MM.1S (cell line): ENCODE measurements around the gene HYOU1.

Experiments used
- DNase-seq: peaks from one replicate; pipeline ENCODE4 v3.0.0-alpha.2; 2015
- H2AFZ ChIP-seq: fragments of 300-600 bp; sonication (generic); 2 replicates; pipeline ENCODE4 v1.6.0; 2016; ENCODE audit warnings: antibody characterized with exemption, low read length
- H3F3A ChIP-seq: fragments of 300-600 bp; sonication (generic); 2 replicates; pipeline ENCODE4 v1.6.1; 2016; ENCODE audit warnings: mild to moderate bottlenecking, antibody characterized with exemption, low read length, moderate library complexity, mixed read lengths; ENCODE audit not compliant: insufficient read depth
- H3K27ac ChIP-seq: fragments of 300-600 bp; sonication (generic); 2 replicates; pipeline ENCODE4 v1.5.1; 2016; ENCODE audit warnings: mild to moderate bottlenecking, low read length
- H3K27me3 ChIP-seq: fragments of 300-600 bp; sonication (generic); replicated peaks from 2 replicates; pipeline ENCODE4 v1.6.0; 2016; ENCODE audit warnings: low read length; ENCODE audit not compliant: insufficient read depth
- H3K36me3 ChIP-seq: fragments of 300-600 bp; sonication (generic); replicated peaks from 2 replicates; pipeline ENCODE4 v1.6.1; 2016; ENCODE audit warnings: mild to moderate bottlenecking, low read length, mixed read lengths; ENCODE audit not compliant: insufficient read depth
- H3K4me1 ChIP-seq: fragments of 300-600 bp; sonication (generic); 2 replicates; pipeline ENCODE4 v1.6.1; 2016; ENCODE audit warnings: low read length, mixed read lengths
- H3K4me2 ChIP-seq: fragments of 300-600 bp; sonication (generic); 2 replicates; pipeline ENCODE4 v1.6.0; 2016; ENCODE audit warnings: low read depth, low read length
- H3K4me3 ChIP-seq: fragments of 300-600 bp; sonication (generic); 2 replicates; pipeline ENCODE4 v1.5.1; 2016; ENCODE audit warnings: low read length, mixed read lengths
- H3K79me2 ChIP-seq: fragments of 300-600 bp; sonication (generic); 2 replicates; pipeline ENCODE4 v1.6.1; 2016; ENCODE audit warnings: mixed run types, low read length, mixed read lengths
- H3K9ac ChIP-seq: fragments of 300-600 bp; sonication (generic); 2 replicates; pipeline ENCODE4 v1.6.1; 2016; ENCODE audit warnings: low read length, mixed read lengths
- H3K9me2 ChIP-seq: fragments of 300-600 bp; sonication (generic); replicated peaks from 2 replicates; pipeline ENCODE4 v1.6.1; 2016; ENCODE audit warnings: mild to moderate bottlenecking, low read length, mixed read lengths; ENCODE audit not compliant: insufficient read depth
- H3K9me3 ChIP-seq: fragments of 300-600 bp; sonication (generic); replicated peaks from 2 replicates; pipeline ENCODE4 v1.6.1; 2016; ENCODE audit warnings: mild to moderate bottlenecking, low read length, mixed read lengths; ENCODE audit not compliant: insufficient read depth
- H4K20me1 ChIP-seq: fragments of 300-600 bp; sonication (generic); 2 replicates; pipeline ENCODE4 v1.6.1; 2016; ENCODE audit warnings: mild to moderate bottlenecking, low read length, moderate library complexity, mixed read lengths; ENCODE audit not compliant: insufficient read depth
- CTCF ChIP-seq: fragments of 300-600 bp; sonication (generic); IDR thresholded peaks from 2 replicates; pipeline ENCODE4 v1.5.1; 2016; ENCODE audit warnings: antibody characterized with exemption, low read length, mixed read lengths
- EZH2 ChIP-seq: fragments of 300-600 bp; sonication (generic); optimal IDR thresholded peaks from 2 replicates; pipeline ENCODE3; 2017; ENCODE audit warnings: low read depth, mild to moderate bottlenecking, antibody characterized with exemption, low read length, mixed read lengths
- EZH2phosphoT487 ChIP-seq: fragments of 300-600 bp; sonication (generic); IDR thresholded peaks from 2 replicates; pipeline ENCODE4 v1.6.1; 2018; ENCODE audit warnings: antibody characterized with exemption, low read length

The HYOU1 gene

GRCh38 chr11:119091178-119091577 is 34.2 kb upstream of the HYOU1 start:
- no peaks in the 10 kb centered on the region for H3K9me3 ChIP-seq
- no peak for DNase-seq
- H3K27me3 ChIP-seq = no peaks in the 10 kb centered on the region
- H3K9ac ChIP-seq = no peak overlapping the region
- H3K9me2 ChIP-seq = no peaks in the 10 kb centered on the region
- H2AFZ ChIP-seq = no peak overlapping the region
- H4K20me1 ChIP-seq = peaks cover 13% of the 10 kb centered on the region
- 0 out of 2 replicates have a peak, but pooled peaks cover 5% of the 10 kb centered on the region for H3K36me3 ChIP-seq
- H3K4me2 ChIP-seq = no peak overlapping the region
- peaks cover 45% of the 10 kb centered on the region for H3F3A ChIP-seq
- no peak overlapping the region for H3K27ac ChIP-seq
- H3K79me2 ChIP-seq = peaks cover 50% of the 10 kb centered on the region
- peaks cover 25% of the 10 kb centered on the region for H3K4me1 ChIP-seq
- H3K4me3 ChIP-seq = no peak overlapping the region
- TF ChIP-seq EZH2 = no peak
- no peak for TF ChIP-seq EZH2phosphoT487
- no peak for TF ChIP-seq CTCF

GRCh38 chr11:119089319-119089718 is 32.3 kb upstream of the HYOU1 start:
- Histone ChIP-seq H3K27ac (no peak overlapping the region), H3K4me3 (no peak overlapping the region), H3K9me3 (no peaks in the 10 kb centered on the region), H3K27me3 (no peaks in the 10 kb centered on the region), H3K79me2 (peaks cover 49% of the 10 kb centered on the region), H2AFZ (no peak overlapping the region), H3K9ac (no peak overlapping the region), H3K36me3 (0 out of 2 replicates have a peak, but pooled peaks cover 5% of the 10 kb centered on the region), H3K9me2 (no peaks in the 10 kb centered on the region), H3F3A (peaks cover 39% of the 10 kb centered on the region), H4K20me1 (peaks cover 13% of the 10 kb centered on the region), H3K4me2 (no peak overlapping the region), H3K4me1 (peaks cover 28% of the 10 kb centered on the region)
- TF ChIP-seq CTCF = no peak
- TF ChIP-seq EZH2phosphoT487 = no peak
- no peak for TF ChIP-seq EZH2
- no peak for DNase-seq

- Histone ChIP-seq H3F3A (peaks cover 30% of the 10 kb centered on the region), H4K20me1 (peaks cover 5% of the 10 kb centered on the region), H3K4me2 (no peak overlapping the region), H3K9ac (no peak overlapping the region), H3K4me3 (no peak overlapping the region), H3K27ac (no peak overlapping the region), H3K4me1 (peaks cover 27% of the 10 kb centered on the region), H3K36me3 (no peaks in the 10 kb centered on the region), H3K27me3 (no peaks in the 10 kb centered on the region), H3K9me2 (no peaks in the 10 kb centered on the region), H2AFZ (no peak overlapping the region), H3K9me3 (no peaks in the 10 kb centered on the region), H3K79me2 (peaks cover 40% of the 10 kb centered on the region)
- no peak for DNase-seq
- TF ChIP-seq EZH2phosphoT487 (no peak), EZH2 (no peak), CTCF (no peak)
Observed at GRCh38 chr11:119088406-119088805, 31.4 kb upstream of the HYOU1 start.
